ENCODE measurements around the gene TMEM101. TPM values are rescaled to one million over a fixed set of nuclear protein-coding genes. Genes with fewer than 3 reads are reported as not detected.

The TMEM101 gene
- total RNA-seq, 1 experiment from 2014 or later, result 32.1 TPM

DNA sequence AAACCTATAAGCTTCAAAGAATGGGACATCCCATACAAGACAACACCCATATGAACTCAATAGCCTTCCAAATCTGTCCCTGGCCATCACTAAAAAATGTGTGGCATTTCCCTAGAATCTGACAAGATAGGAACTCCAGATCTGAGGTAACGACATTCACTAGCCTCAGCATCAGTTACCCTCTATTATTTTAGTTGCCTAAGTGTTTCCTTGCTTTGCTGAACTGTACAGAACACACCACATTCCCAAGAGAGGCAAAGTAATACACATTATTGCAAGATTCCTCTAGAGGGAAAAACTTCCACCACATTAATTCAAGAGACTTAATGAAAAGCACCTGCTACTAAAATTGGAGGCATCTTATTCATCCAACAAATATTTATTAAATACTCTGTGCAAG lies 46.7 kb upstream of the TMEM101 start:
- Mint-ChIP-seq H3K27me3 (ENCODE audit: low read depth) (no peaks in the 10 kb centered on the region), H3K9me3 (no peaks in the 10 kb centered on the region), H3K4me1 (peaks cover 22% of the 10 kb centered on the region), H3K27ac (no peak overlapping the region), H3K36me3 (peaks cover 55% of the 10 kb centered on the region), H3K4me3 (no peak overlapping the region)
- CTCF ChIA-PET, result interaction anchor here (1.7 kb wide), 1 partner anchor 20 kb away, joined by 4 read pairs; no protein-coding TSS in a partner anchor
- DNase-seq (ENCODE audit: low spot score) (no peak), ATAC-seq (no peak)
- POLR2A ChIA-PET, result interaction anchor here (0.6 kb wide), 1 partner anchor 23 kb away, joined by 3 read pairs; no protein-coding TSS in a partner anchor
- TF ChIP-seq CBFB (CRISPR knock-in tag; IDR thresholded peaks at IDR 0.05; ENCODE audit: low read depth), result no peak
- no peak for TF ChIP-seq FOXP4 (CRISPR knock-in tag; IDR thresholded peaks at IDR 0.05)
- no peak for TF ChIP-seq FOXK1 (CRISPR knock-in tag; IDR thresholded peaks at IDR 0.05)
- no peak for TF ChIP-seq ETV6 (CRISPR knock-in tag; IDR thresholded peaks at IDR 0.05)
- no peak for TF ChIP-seq ESRRA (CRISPR knock-in tag; IDR thresholded peaks at IDR 0.05; ENCODE audit: borderline replicate concordance)
- TF ChIP-seq RELA (CRISPR knock-in tag; IDR thresholded peaks at IDR 0.05; ENCODE audit: borderline replicate concordance), result no peak

GRCh38 chr17:44059101-44059892 lies 44.5 kb upstream of the TMEM101 start:
- H3K27ac Mint-ChIP-seq, result no peak overlapping the region
- no peaks in the 10 kb centered on the region for H3K9me3 Mint-ChIP-seq
- TF ChIP-seq, protein P1, sequence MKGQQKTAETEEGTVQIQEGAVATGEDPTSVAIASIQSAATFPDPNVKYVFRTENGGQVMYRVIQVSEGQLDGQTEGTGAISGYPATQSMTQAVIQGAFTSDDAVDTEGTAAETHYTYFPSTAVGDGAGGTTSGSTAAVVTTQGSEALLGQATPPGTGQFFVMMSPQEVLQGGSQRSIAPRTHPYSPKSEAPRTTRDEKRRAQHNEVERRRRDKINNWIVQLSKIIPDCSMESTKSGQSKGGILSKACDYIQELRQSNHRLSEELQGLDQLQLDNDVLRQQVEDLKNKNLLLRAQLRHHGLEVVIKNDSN (CRISPR knock-in tag; IDR thresholded peaks at IDR 0.05), result no peak
- TF ChIP-seq ESRRA (CRISPR knock-in tag; IDR thresholded peaks at IDR 0.05; ENCODE audit: borderline replicate concordance), result no peak
- TF ChIP-seq ZNF232 (CRISPR knock-in tag; IDR thresholded peaks at IDR 0.05), result no peak
- TF ChIP-seq ARID4B (CRISPR knock-in tag; IDR thresholded peaks at IDR 0.05; ENCODE audit: borderline replicate concordance), result no peak
- no peak for TF ChIP-seq PRRX2 (CRISPR knock-in tag; IDR thresholded peaks at IDR 0.05)
- no peak for TF ChIP-seq IRF2 (CRISPR knock-in tag; IDR thresholded peaks at IDR 0.05; ENCODE audit: borderline replicate concordance, low read depth)
- TF ChIP-seq GTF2I (CRISPR knock-in tag; conservative IDR thresholded peaks at IDR 0.05), result no peak
- TF ChIP-seq, protein P2, sequence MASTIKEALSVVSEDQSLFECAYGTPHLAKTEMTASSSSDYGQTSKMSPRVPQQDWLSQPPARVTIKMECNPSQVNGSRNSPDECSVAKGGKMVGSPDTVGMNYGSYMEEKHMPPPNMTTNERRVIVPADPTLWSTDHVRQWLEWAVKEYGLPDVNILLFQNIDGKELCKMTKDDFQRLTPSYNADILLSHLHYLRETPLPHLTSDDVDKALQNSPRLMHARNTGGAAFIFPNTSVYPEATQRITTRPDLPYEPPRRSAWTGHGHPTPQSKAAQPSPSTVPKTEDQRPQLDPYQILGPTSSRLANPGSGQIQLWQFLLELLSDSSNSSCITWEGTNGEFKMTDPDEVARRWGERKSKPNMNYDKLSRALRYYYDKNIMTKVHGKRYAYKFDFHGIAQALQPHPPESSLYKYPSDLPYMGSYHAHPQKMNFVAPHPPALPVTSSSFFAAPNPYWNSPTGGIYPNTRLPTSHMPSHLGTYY (CRISPR knock-in tag; IDR thresholded peaks at IDR 0.05), result no peak
- TF ChIP-seq, protein P3, sequence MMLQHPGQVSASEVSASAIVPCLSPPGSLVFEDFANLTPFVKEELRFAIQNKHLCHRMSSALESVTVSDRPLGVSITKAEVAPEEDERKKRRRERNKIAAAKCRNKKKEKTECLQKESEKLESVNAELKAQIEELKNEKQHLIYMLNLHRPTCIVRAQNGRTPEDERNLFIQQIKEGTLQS (CRISPR knock-in tag; conservative IDR thresholded peaks at IDR 0.05), result no peak
- TF ChIP-seq CREM (CRISPR knock-in tag; IDR thresholded peaks at IDR 0.05), result no peak
- TF ChIP-seq ZNF671 (CRISPR knock-in tag; IDR thresholded peaks at IDR 0.05), result no peak
- TF ChIP-seq FOXJ3 (CRISPR knock-in tag; IDR thresholded peaks at IDR 0.05; ENCODE audit: borderline replicate concordance), result no peak
- TF ChIP-seq, protein P4, sequence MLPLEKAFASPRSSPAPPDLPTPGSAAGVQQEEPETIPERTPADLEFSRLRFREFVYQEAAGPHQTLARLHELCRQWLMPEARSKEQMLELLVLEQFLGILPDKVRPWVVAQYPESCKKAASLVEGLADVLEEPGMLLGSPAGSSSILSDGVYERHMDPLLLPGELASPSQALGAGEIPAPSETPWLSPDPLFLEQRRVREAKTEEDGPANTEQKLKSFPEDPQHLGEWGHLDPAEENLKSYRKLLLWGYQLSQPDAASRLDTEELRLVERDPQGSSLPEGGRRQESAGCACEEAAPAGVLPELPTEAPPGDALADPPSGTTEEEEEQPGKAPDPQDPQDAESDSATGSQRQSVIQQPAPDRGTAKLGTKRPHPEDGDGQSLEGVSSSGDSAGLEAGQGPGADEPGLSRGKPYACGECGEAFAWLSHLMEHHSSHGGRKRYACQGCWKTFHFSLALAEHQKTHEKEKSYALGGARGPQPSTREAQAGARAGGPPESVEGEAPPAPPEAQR (CRISPR knock-in tag; IDR thresholded peaks at IDR 0.05), result no peak
- TF ChIP-seq HMGA2 (CRISPR knock-in tag; IDR thresholded peaks at IDR 0.05), result no peak
- no peak for TF ChIP-seq ZNF138 (CRISPR knock-in tag; conservative IDR thresholded peaks at IDR 0.05)
- CTCF ChIA-PET, result no interaction called here
- ATAC-seq (no peak), DNase-seq (ENCODE audit: low spot score) (no peak)
- H3K36me3 Mint-ChIP-seq, result peaks cover 62% of the 10 kb centered on the region
- H3K27me3 Mint-ChIP-seq (ENCODE audit: low read depth), result no peaks in the 10 kb centered on the region
- H3K4me1 Mint-ChIP-seq, result peaks cover 15% of the 10 kb centered on the region
- POLR2A ChIA-PET, result interaction anchor here (0.7 kb wide), 1 partner anchor 11 kb away, joined by 4 read pairs; the partner anchor contains the start of gene G6PC3
- H3K4me3 Mint-ChIP-seq, result no peak overlapping the region

Data from WTC11 (cell line).